Stimulated activated CD8-positive, alpha-beta memory T cell treated with anti-CD3 and anti-CD28 coated beads, Interleukin-7, amount 100 ng/mL, for 4 hours (primary cell): ENCODE data around the gene KIAA1217.
"Not testable (repeated sequence)": the region's sequence is repeated elsewhere in the genome, so short reads cannot be mapped to it uniquely, and the experiment has no call there.

ENCODE experiments used
- DNase-seq, 2 donors: peaks; one replicate each; pipeline ENCODE4 v3.0.0-alpha.2; 2020; ENCODE audit warnings: low read depth in 2 of 2

Gene KIAA1217

DNA sequence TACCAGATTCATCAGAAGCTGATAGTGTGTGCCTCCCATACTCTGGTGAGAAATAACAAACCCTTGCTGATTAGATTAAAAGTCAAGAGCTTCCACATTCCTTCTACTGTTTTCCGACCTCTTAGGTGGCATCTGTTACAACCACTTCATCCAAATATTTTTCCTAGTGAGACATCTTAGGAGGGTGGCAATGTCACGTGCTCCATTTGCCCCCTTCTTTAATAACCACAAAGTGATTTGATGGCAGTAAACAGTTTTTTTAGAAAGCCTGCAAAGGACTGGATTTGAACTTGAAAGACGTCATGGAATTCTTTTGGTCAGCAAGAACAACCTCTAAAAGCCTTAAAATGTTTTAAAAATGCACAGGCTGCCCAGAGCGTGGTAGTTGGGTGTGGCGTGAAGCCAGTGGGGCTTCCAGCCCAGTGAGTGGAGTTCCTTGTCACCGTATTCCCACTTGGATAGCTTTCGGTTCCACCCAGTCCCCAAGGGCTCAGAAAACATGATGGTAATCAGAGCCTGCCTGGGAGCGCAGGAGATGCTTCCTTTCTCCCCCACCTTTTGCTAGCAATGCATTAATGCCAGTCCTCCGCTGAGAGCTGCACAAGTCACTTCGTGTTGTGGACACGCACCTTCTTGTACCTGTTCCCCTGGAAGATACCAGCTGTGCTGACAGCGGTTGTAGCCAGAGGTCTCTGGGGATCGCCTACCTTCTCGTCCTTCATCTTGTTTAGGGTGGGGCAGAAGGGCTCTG is 256.4 kb downstream of the KIAA1217 start:
- DNase-seq = no peak

DNA sequence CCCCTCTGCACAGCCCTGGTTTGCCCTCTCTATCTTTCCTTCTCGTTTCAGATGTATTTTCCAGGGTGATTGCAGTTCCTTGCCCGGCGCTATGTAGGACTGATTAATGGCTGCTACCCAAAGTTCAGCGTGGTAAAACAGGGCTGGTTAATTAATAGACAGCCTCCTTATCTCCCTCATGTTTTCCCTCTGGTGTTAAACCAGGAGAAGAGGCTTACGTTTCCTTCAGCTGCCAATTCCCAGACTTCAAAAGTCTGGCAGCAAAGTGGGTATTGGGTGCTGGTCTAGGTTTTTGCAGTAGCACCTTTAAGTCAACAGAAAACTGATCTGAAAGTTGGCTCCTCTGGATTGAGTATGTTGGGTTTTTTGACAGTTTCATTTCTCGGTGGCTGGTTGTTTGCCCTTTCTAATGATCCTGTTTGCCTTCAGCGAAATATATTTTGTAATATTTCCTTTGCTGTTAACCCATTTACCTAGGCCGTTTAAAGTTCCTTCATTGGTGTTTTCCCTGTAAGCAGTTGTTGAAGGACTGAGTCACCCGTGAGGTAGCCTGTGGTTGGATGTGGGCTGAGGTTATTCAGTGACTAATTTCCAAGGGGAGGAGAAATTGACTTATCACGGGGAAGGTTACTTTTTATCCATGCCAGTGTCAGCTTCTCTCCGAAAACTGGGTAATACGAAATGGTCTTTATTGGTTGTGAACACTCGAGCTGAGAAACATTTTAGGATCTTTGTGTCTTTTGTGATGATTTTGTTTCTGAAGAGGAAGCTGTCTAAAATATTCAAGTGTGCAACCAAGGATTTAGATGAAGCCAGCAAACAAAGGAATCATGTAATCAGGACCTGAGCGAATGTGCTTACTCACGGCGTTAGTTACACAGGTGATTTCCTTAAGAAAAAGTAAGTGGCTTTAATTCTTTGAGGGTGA is 257.2 kb downstream of the KIAA1217 start:
- peak; percentile 3 to 17 for DNase-seq

DNA sequence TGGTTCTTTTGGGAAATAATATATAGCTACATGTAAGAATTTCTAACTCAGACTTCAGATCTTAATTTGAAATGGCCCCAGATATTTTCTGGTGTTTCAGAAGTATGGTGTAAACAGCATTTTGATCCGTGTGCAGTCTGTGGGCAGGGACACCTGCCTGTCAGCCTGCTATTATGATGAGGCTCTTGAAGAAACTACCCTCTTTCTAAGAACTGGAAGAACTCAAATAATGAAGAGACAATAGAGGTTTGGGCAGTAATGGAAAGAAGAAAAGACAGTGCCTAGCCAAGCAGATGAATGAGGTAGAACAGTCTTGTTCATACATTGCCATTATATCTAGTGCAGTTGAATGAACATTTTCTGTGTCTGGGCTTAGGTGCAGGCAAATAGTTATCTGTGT is 258.2 kb downstream of the KIAA1217 start:
- DNase-seq = no peak

DNA sequence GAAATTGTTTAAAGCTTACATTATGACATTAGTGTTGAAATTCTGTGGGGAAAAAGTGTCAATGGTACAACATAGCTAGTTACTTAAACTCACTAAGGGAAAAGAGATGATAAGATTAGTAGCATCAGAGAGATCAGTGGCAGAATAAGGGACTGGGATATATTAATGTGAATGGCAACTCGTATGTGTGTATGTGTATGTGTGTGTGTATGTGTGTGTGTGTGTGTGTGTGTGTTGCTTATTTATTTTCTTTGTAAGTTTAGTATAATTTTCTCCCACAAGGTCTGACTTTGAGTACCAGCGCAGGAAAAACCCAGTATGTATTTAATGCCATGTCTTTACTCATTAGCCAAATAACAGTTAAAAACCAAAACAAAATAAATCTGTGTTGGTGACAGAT is 258.7 kb downstream of the KIAA1217 start:
- no peak for DNase-seq

DNA sequence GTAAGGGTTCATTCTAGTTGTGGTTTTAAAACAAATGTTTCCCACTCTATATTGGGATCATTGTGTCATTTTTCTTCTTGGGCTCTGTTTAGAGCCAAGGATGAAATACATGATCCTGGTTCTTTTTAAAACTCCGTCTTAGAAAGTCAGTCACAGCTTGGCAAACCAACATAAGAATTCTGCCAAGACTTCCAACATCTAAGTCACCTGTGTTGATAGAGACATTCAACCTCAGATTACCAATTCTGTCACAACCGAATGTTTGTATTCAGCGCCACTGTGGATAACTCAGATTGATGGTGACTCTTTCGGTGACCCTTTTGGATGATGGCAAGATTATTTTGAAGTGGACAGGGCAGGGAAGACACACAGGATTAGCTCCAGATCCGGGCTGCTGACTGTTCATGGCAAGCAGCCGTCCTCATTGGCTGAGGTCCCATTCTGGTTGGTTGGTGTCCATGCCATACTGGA is 259.4 kb downstream of the KIAA1217 start:
- no peak for DNase-seq

DNA sequence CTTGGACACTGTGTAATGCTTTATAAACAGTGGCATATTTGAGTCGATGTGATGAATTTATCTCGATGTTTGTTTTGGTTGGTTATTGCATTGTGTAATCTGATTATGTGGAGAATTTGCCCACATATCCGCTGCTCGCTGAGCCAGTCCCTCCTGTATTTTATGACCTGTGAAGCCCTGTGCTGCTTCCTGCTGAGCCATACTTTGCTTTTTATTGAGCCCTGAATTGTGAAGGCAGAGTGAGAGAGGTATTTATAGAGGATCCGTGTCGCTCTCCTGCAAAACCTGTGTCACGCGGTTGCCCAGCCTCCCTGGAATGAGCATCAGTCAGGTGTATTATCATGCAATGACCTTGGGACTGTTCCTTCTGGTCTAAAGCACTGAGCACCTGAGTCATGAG is 261.1 kb downstream of the KIAA1217 start:
- DNase-seq = no peak

DNA sequence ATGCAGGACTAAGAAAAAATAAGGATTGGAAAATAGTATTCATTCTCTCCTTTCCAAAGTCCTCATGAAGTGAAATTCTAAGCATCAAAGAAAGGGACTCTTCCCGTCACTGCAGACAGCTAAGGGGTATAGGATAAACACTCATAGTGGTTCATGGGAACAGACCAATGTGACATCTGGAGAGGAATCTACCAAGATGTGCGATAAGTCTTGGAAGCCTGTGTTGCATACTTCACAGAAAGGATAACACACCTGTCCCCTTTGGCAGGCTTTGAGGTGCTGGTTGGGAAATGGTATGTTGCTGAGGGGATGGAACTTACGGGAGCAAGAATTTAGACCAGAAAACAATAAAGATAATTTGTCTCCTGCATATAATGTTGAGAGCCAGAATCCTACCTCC is 266.7 kb downstream of the KIAA1217 start:
- no peak for DNase-seq

DNA sequence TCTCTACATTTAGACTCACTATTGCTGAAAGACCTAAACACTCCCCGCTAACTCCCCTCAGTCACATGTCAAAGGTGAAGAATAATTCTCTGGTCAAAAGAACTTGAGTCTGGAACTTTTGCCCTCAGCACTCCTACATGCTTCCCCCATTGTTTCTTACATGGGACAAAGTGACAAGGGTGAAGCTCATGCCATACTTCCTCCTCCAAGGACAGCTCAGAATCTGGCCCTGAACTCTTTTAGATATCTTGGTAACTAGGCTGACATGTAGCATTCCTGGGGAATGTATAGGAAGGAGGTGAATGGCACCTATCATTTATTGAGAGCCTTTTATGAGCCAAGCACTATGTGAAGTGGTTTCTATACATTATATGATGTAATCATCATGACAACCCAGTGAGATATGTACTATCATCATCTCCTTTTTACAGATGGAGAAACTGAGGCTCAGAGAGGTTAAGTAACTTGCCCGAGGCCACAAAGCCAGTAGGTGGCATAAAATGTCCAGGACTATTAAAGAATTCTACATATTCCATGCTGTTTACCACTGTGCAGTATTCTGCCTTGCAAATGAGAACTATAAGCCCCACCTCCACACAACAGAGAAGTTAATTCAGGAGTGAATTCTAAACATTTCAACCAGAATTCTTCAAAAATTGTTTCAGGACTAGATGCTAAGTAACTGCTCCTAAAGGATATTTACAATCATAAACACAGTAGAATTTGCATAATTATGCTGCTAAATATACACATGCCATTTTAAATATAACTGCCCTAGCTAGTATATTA is 268.2 kb downstream of the KIAA1217 start:
- no peak for DNase-seq

DNA sequence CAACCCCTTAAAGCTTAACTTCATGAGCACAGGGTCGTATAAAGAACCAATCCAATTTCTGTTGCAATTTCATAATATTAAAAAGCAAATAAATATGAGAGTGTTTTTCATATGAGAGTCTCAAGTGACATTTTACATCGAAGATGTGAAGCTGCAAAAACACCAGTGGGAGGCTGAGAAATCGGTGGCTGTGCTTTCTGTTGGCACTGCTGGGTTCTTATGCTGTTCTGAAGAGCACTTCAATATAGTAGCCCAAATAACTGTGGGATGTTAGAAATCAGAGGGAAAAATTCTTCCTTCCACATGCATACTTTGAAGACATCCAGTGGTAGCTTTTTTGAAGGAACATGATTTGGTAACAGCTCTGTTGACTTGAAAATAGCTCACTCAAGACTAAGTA is 269.0 kb downstream of the KIAA1217 start:
- DNase-seq = no peak

DNA sequence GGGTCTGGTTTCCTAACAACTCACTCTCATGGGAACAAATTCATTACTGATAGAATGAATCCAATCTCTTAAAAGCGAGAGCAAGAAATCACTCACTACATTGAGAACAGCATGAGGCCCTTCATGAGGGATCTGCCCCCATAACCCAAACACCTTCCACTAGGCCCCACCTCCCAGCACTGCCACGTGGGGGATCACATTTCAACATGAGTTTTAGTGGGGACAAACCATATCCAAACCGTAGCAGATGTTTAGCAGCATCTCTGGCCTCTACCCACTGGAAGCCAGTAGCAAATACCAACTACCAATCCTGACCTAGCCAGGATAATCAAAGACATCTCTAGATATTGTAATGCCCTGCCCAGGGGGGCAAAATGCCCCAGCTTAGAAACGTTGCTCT is 270.9 kb downstream of the KIAA1217 start:
- no peak for DNase-seq

DNA sequence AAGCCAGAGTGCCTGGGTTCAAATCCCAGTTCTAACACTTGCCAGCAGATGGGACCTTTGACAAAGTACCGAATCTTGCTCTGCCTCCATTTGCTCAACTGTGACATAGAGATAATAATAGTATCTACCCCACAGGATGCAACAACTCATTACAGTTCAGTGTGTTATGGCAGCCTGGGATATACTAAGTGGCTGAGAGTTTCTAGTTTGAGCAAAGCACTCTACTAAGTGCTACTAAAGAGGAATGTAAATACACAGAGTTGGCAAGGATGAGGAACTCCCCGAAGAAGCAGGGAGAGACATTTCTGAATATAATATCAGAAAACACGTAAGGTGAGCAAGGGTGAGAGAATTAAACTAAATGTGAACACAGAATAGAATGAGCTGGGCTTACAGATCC is 271.5 kb downstream of the KIAA1217 start:
- no peak for DNase-seq

DNA sequence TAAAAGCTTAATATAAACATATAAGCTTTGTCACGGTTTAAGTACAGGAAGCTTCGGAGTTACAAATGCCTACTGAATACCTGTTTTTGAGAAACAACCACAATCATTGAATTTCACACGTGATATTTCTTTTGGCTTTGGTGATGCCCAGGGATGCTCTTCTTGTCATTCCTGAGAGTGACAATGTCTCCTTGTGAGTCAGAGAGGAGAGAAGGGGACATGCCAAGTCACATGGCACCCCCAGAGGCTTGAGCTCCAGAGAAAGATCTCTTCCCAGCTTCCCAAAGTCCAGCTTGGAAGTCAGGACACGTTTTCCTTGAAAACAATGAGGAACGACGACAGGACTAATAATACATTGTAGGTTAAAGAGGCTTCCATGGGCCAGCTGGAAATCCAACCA is 272.3 kb downstream of the KIAA1217 start:
- no peak for DNase-seq

DNA sequence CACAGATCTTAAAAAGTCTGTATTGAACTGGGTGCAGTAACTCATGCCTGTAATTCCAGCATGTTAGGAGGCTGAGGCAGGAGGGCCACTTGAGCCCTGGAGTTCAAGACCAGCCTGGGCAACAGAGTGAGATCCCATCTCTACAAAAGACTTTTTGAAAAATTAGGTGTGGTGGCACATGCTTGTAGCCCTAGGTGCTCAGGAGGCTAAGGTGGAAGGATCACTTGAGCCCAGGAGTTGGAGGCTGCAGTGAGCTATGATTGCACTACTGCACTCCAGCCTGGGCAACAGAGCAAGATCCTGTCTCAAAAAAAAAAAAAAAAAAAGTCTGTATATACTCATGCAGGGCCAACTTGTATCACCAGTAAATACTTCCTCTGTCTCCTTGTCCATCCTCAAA is 273.8 kb downstream of the KIAA1217 start:
- DNase-seq = not testable (repeated sequence)

DNA sequence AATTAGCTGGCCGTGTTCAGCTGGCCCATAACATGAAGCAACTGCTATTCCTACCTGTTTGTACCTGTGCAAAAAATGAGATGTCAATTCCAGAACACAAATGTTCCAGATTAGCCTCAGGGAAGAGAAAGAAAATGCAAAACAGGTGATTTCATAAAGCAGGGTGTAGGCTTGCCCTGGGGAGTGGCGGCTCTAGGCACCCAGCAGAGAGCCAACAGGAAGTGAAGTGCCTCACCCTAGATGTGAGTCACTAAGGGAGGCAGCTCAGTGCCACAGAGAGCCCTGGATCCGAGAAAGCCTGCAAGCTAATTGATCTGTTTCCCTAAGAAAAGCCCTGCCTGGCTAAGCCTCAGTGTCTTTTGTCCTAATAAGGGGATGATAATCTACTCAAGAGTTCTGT is 274.8 kb downstream of the KIAA1217 start:
- DNase-seq = no peak

DNA sequence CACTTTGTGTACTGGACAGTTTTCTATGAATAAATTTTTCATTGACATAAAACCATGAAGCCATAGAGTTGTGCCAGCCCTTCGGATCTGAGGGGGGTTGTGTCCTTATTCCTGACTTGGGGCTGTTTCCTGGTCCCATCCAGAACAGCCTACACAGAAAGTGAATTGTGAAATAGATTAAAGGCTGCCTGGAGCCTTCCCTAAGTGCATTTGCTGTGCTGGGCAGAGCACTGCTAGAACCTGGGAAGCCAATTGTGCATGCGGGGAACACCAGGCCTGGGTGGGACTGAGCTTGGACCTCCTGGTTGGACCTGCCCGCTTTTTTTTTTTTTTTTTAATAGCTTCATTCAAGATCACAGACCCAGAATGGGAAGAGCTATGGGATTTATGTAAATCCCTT is 275.8 kb downstream of the KIAA1217 start:
- DNase-seq = no peak

DNA sequence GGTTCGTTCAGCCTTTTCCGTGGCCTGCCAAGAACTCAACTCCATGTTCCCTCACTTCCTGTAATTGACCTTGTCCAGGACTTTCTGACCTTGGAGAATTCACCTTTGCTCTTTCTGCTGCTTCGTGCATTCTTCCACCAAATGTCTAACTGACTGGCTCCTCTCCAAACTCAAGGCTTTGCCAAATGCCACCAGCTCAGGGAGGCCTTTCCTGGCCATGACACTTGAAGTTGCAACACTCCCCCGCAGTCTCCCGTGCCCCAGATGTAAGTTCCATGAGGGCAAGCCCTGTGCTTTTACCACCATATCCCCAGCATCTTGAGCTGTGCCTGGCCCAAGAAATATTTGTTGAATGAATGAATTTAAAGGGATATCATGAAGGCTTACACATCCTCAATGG is 276.4 kb downstream of the KIAA1217 start:
- DNase-seq = no peak

DNA sequence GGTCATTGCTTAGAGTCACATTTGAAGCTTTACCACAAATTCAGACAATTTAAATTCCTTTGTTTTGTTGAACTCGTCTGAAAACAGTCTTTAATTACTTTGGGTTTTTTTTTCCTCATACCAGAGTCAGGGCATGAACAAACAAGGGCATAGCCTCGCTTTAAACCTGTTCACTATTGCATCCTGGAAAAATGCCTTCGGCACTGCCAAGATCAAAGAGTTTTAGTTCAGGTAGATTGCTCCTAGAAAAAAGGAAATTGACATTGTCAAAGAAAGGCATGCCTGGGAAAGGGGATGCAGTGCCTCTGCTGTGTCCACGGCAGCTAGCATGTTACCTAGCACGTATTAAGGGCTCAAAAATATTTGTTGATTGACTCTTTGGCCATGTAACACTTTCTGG is 279.7 kb downstream of the KIAA1217 start:
- no peak for DNase-seq

DNA sequence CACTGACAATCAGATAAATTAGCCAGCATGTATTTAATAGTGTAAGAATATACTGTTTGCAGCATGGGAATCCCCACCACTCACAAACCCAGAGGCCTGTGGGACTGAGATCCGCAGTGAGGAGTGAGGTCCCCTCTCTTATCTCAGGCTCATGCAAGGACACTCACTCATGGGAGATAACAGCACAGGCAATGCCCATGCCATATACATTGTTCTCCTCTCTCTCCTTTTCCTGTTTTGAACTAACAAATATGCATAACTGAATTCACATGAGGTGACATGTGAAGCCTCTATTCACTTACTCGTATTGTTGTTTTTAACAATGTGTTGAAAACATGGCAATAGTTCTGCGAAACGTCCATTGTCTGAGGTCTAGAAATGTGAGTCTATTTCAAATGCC is 284.2 kb downstream of the KIAA1217 start:
- DNase-seq = no peak

DNA sequence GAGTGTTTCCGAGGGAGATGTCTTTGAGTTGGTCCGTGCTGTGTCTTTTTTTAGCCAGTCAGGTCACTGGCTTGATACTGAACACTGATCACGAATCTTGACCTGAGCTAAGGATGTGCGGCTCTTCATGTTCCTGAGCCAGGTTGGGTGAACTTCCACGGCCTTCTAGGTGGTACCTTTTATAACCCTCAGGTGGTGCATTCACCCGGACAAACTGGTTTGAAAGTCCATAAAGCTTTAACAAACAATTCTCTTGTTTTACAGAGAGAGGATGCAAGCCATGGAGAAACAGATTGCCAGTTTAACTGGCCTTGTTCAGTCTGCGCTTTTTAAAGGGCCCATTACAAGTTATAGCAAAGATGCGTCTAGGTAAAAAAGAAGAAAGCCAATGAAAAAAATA is 285.3 kb downstream of the KIAA1217 start:
- no peak for DNase-seq

DNA sequence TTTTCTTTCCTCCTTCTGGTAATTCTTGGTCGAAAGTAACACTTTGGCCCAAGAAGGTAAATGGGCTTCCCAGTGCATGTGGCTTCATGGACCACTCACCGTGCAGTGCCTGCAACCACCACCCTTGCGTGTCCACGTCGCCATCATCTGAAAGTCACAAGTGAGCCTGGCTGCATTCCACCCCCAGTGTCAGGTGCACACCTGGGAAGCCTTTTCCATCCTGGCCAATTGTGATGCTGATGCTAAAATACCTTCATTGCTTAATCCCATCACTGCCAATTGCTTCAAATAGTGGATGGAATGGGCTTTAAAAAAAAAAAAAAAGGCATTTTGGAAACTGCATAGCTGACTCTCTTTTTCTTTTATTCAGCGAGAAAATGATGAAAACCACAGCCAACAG is 285.8 kb downstream of the KIAA1217 start:
- DNase-seq = no peak

DNA sequence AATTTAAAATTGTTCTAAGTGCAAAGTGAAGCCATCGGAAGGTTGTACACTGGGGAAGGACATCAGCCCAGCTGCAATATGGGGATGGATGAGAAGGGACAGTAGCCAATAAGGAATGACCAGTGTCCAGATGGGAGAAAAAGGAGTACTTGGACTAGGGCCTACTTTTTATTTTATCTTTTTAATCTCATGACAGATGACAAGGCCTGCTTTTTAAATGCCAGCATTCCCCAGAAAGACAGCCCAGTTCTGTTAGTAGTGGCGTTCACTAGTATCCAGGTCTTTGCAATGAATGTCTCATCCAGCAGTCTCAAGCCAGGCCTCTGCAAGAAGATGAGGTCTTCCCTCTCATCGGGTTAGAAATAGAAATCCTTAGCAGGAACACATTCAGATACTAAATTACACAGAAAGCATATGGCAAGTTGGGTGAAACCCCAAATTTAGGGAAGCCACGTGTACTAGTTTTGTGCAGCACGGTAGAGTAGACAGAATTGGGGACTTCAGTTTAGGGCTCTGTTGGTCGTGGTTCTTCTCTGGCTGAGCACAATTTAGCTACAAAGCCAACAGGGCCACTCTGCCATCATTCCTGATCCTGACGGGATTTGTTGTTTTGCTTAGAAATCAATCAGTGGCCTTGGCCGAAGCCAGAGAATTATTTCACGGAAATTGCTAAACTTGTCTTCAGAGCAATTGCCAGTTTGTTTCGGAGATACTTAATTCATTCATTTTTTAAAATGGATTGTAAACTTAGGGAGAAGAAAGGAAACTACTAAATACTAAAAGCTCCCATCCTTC is 286.9 kb downstream of the KIAA1217 start:
- DNase-seq = no peak
